NCI-H748 (cell line): ENCODE measurements around the gene NEK5.
A peak's percentile ranks its signal among the peaks of the same experiment; 100 is the strongest.
"Not testable (repeated sequence)": the region's sequence is repeated elsewhere in the genome, so short reads cannot be mapped to it uniquely, and the experiment has no call there.

Experiments used
- DNase-seq: peaks from one replicate; lab custom pipeline; 2025; ENCODE audit not compliant: unreplicated experiment; lab: John Stamatoyannopoulos, UW

Gene NEK5

GRCh38 chr13:52082601-52083000 lies 46.3 kb downstream of the NEK5 start:
- DNase-seq = no peak

GRCh38 chr13:52079891-52080290 lies 49.0 kb downstream of the NEK5 start:
- not testable (repeated sequence) for DNase-seq

- DNase-seq = no peak
These were observed 57.8 kb downstream of the NEK5 start for GRCh38 chr13:52070929-52071523.

GRCh38 chr13:52067237-52067636 lies 61.6 kb downstream of the NEK5 start:
- peak; percentile 10 for DNase-seq

DNA sequence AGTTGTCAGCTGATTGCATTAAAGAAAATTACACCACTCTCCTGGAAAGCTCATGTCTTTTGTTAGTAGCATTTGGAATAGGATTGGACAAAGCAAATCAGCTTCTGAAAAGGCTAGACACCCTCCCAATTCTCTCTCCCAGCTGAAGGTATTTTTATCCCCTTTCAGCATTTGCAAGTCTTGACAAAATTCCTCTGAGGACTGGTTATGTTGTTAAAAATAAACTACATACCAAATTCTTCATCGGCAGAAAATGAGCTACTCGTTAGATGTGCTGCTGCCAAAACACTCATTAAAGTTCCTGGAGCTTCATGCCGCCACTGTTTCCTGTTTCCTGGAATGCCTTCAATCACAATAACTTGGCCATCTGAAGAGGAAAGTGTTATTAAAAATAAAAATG lies 67.3 kb downstream of the NEK5 start:
- DNase-seq = no peak

- DNase-seq = peak; percentile 6
These were observed 67.8 kb downstream of the NEK5 start for GRCh38 chr13:52061064-52061463.

GRCh38 chr13:52053460-52053859 lies 75.4 kb downstream of the NEK5 start:
- no peak for DNase-seq

GRCh38 chr13:52051400-52051799 lies 77.5 kb downstream of the NEK5 start:
- no peak for DNase-seq

DNA sequence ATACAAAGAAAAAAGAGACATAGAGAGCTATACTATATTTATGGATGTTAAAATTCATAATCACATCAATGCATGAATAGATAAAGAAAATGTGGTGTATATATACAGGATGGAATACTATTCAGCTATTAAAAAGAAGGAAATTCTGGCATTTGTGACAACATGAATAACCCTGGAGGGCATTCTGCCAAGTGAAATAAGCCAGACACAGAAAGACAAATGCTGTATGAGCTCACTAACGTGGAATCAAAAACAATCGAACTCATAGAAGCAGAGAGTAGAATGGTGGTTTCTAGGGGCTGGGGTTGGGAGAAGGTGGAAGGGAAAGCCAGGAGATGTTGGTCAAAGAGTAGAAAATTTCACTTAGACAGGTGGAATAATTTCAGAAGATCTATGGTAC lies 80.4 kb downstream of the NEK5 start:
- DNase-seq = no peak

- DNase-seq = no peak
These were observed 81.4 kb downstream of the NEK5 start for GRCh38 chr13:52047463-52047862.

DNA sequence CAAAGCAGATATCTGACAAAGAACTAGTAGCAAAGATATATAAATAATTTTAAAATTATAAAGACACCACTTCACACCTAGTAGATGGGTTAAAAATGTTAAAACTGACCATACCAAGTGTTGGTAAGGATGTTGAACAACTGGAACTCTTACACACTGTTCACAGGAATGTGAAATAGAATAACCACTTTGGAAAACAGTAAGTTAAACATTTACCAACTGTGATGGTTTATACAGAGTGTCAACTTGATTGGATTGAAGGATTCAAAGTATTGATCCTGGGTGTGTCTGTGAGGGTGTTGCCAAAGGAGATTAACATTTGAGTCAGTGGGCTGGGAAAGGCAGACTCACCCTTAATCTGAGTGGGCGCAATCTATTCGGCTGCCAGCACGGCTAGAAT lies 85.2 kb downstream of the NEK5 start:
- DNase-seq = no peak

- peak; percentile 33 for DNase-seq
These were observed 92.8 kb downstream of the NEK5 start for GRCh38 chr13:52036037-52036436.

GRCh38 chr13:52034616-52035226 lies 94.2 kb downstream of the NEK5 start:
- DNase-seq = peak; percentile 86

DNA sequence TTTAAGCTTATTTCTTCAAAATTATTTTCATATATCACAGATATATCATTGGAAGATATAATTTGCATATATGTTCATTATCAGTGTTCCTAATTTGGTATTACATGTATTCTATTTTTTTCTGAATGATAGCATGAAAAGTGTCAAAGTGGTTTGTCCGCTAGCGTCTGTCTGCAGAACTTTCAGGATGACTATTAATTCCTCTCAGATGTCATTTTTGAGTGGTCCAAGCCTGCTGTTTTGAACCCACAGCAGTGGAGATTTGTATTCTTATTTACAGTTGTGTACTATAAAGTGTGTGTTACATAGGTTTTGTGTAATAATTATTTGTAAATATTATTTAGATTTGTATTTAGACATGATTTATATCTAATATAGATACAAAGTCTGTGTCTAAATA lies 95.8 kb downstream of the NEK5 start:
- DNase-seq = no peak

GRCh38 chr13:52030401-52030800 lies 98.5 kb downstream of the NEK5 start:
- not testable (repeated sequence) for DNase-seq

DNA sequence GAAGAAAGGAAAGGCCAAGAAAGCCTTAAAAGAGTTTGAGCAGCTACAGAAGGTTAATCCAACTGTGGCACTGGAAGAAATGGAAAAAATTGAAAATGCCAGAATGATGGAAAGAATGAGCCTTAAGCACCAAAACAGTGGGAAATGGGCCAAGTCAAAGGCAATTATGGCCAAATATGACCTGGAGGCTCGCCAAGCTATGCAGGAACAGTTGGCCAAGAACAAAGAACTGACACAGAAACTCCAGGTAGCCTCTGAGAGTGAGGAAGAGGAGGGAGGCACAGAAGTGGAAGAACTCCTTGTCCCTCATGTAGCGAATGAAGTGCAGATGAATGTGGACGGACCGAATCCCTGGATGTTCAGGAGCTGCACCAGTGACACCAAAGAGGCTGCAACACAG lies 99.3 kb downstream of the NEK5 start:
- DNase-seq = peak; percentile 17

DNA sequence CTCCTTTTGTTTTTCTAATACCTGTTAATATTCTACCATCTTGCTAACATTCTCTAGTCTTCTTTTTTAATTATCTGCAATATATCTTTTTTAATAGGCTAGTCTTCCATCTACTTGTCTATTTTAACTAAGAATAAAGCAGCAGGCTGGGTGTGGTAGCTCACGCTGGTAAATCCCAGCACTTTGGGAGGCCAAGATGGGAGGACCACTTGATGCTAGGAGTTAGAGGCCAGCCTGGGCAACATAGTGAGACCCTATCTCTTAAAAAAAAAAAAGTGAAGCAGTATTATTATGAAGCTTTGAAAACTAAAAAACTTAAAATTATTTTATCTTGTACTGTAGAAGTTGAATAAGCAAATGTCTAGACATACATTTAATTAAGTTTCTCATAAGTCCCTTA lies 101.0 kb downstream of the NEK5 start:
- no peak for DNase-seq

DNA sequence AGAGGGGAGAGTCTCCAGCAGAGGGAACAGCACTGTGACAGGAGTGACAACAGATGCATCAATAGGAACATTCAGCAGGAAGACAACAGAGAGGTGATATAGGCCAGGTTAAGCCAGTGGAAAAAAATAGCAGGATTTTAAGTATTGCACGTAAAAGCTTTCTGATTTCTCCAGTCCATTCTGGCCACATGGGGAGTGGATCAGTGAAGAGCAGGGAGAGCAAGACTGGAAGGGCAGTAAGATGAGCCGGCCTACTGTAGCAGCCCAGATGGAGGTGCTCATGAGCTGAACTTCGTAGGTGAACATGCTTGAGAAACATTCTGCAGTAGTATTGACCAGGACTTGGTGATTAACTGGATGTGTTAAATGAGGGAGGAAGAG lies 102.6 kb downstream of the NEK5 start:
- DNase-seq = no peak

DNA sequence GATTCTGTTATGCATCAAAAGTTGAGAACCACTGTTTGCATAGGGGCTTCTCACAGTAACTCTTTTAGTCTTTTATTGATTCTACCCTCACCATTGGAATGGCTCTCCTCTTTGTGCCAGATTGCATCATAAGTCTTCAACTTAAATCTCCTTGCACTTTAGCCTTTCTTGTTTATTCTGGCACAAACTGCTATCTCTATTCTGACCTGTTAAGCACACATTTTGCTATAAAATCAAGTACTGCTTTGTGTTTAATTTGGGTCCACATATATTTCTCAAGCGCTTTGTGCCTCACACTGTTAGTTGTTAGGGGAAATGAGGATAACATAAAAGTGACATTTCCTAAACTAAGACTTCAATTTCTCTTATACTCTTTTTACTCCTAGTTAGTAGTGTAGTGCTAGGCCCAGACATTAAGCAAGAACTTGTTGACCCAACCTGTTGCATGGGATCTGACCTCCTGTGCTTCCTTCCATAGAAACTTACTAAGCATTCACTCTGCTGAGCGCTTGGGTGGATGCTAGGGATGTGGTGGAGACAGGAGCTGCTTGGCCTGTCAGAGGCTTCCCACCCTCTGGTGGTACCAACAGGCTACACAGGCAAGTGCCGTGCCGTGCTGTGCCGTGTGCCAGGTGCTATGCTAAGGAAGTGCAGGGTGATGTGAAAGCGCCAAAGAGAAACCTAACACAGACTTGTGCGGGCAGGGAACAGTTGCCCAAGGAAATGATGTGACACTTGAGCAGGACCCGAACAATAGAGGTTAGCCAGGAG lies 103.2 kb downstream of the NEK5 start:
- DNase-seq = no peak

- DNase-seq = no peak
These were observed 104.4 kb downstream of the NEK5 start, which contains the start of gene UTP14C for GRCh38 chr13:52024481-52024880. Gene UTP14C (plus strand): TSS chr13:52024691. CDS start chr13:52028805, 4,114 bp downstream.

DNA sequence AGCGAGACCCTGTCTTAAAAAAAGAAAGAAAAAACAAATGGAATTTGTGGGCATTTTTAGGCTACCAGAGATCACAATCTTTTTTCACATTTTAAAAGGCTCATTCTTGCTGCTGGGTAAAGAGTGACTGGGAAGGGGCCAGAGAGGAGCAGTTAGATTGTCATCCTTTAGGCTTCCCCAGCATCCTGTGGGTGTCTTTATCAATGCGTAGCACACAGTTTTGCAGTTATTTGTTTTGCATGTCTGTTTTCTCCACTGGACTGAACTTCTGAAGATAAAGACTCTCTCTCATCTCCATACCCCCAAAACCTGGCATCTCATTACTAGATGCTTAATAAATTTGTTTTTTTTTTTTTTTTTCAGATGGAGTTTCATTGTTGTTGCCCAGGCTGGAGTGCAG lies 106.5 kb downstream of the NEK5 start:
- no peak for DNase-seq

GRCh38 chr13:52020191-52020590 lies 108.7 kb downstream of the NEK5 start:
- no peak for DNase-seq
